CD4-positive, alpha-beta memory T cell (primary cell): ENCODE data around the gene PELO. TPM values are rescaled to one million over a fixed set of nuclear protein-coding genes. Genes with fewer than 3 reads are reported as not detected.

ENCODE experiments used
- CTCF ChIA-PET: fragments of 350-600 bp; sonication (Branson Sonifier 250); formaldehyde crosslinking; loops from one replicate; lab custom pipeline; 2021; ENCODE audit warnings: inconsistent platforms; ENCODE audit not compliant: partially characterized antibody; lab: Charles Lee
- POLR2A ChIA-PET: fragments of 350-600 bp; sonication (Branson Sonifier 250); formaldehyde crosslinking; loops from one replicate; lab custom pipeline; 2021; ENCODE audit not compliant: partially characterized antibody; lab: Charles Lee
- DNase-seq, 5 donors: peaks; one replicate each; pipeline versions ENCODE4 v3.0.0 to v3.0.0-alpha.2; 2020 to 2022; ENCODE audit warnings: mixed read lengths in 1 of 5
- H3K27ac ChIP-seq: one replicate; pipeline ENCODE4 v1.7.0; 2013; ENCODE audit warnings: low read depth, low read length
- H3K27me3 ChIP-seq: 2 replicates; pipeline ENCODE4 v1.7.0; 2013; ENCODE audit warnings: mild to moderate bottlenecking, low read length, moderate library complexity; ENCODE audit not compliant: insufficient read depth
- H3K36me3 ChIP-seq: 2 replicates; pipeline ENCODE4 v1.7.0; 2013; ENCODE audit warnings: mild to moderate bottlenecking, low read length, moderate library complexity; ENCODE audit not compliant: insufficient read depth
- H3K4me1 ChIP-seq: 2 replicates; pipeline ENCODE4 v1.7.0; 2013; ENCODE audit warnings: mild to moderate bottlenecking, low read length, moderate library complexity; ENCODE audit not compliant: insufficient read depth
- H3K4me3 ChIP-seq, 2 donors: one replicate each; pipeline ENCODE4 v1.7.0; 2013; ENCODE audit warnings: low read length in 2 of 2, mild to moderate bottlenecking in 1 of 2
- H3K9me3 ChIP-seq, 2 donors: one replicate each; pipeline ENCODE4 v1.7.0; 2013; ENCODE audit warnings: low read length in 2 of 2, control low read depth in 1 of 2; ENCODE audit not compliant: control insufficient read depth in 1 of 2
- H3K27ac Mint-ChIP-seq, 7 donors: one replicate each; pipeline ENCODE4 v1.8.0; 2020 to 2021; ENCODE audit warnings: mixed read lengths in 7 of 7, mild to moderate bottlenecking in 6 of 7, inconsistent platforms in 3 of 7, moderate library complexity in 3 of 7
- H3K27me3 Mint-ChIP-seq, 2 donors: one replicate each; pipeline ENCODE4 v1.8.0; 2020 to 2021; ENCODE audit warnings: mixed read lengths in 2 of 2
- H3K36me3 Mint-ChIP-seq, 2 donors: one replicate each; pipeline ENCODE4 v1.8.0; 2020 to 2021; ENCODE audit warnings: mixed read lengths in 2 of 2, inconsistent platforms in 1 of 2, mild to moderate bottlenecking in 1 of 2
- H3K4me1 Mint-ChIP-seq, 4 donors: one replicate each; pipeline ENCODE4 v1.8.0; 2020 to 2021; ENCODE audit warnings: mixed read lengths in 4 of 4, mild to moderate bottlenecking in 1 of 4
- H3K4me3 Mint-ChIP-seq, 8 donors: one replicate each; pipeline ENCODE4 v1.8.0; 2020 to 2021; ENCODE audit warnings: mixed read lengths in 8 of 8, mild to moderate bottlenecking in 7 of 8, moderate library complexity in 6 of 8, inconsistent platforms in 3 of 8
- H3K9me3 Mint-ChIP-seq, 8 donors: one replicate each; pipeline ENCODE4 v1.8.0; 2020 to 2021; ENCODE audit warnings: mixed read lengths in 8 of 8, mild to moderate bottlenecking in 5 of 8, inconsistent platforms in 3 of 8, moderate library complexity in 1 of 8
- intact Hi-C: fragments of 100-400 bp; cut with micrococcal nuclease; formaldehyde crosslinking; loops from one replicate; pipeline ENCODE4 v1.15.1; 2023
- polyA plus RNA-seq, 2 donors: library from polyadenylated mRNA; unstranded; fragments of 300-500 nt; fragmentation: Illumina TruSeq; gene quantifications; one replicate each; pipeline ENCODE4 v1.2.3, GENCODE V29; 2021
- total RNA-seq, 2 experiments: library from RNA; stranded (reverse); gene quantifications; one replicate each; pipeline ENCODE4 v1.2.3, GENCODE V29; 2021

PELO gene
- total and polyA plus RNA-seq, 4 experiments from 2014 or later = 5.7 to 12.4 (median 10.1) TPM

GRCh38 chr5:52827815-52828214 is 40.1 kb downstream of the PELO start:
- Histone ChIP-seq H3K4me3 (no peak overlapping the region), H3K27me3 (no peaks in the 10 kb centered on the region), H3K36me3 (no peaks in the 10 kb centered on the region), H3K27ac (no peak overlapping the region), H3K4me1 (no peaks in the 10 kb centered on the region), H3K9me3 (no peaks in the 10 kb centered on the region)
- no peaks in the 10 kb centered on the region for H3K36me3 Mint-ChIP-seq
- ChIA-PET CTCF (no interaction called here), POLR2A (no interaction called here)
- no peak overlapping the region for H3K4me3 Mint-ChIP-seq
- H3K27ac Mint-ChIP-seq = no peak overlapping the region
- intact Hi-C loops = no loop called here
- peaks cover 0 to 9% (median 1%) of the 10 kb centered on the region in 8 donors for H3K9me3 Mint-ChIP-seq
- peaks cover 0 to 9% (median 3%) of the 10 kb centered on the region in 4 donors for H3K4me1 Mint-ChIP-seq
- DNase-seq = no peak
- H3K27me3 Mint-ChIP-seq = no peaks in the 10 kb centered on the region

DNA sequence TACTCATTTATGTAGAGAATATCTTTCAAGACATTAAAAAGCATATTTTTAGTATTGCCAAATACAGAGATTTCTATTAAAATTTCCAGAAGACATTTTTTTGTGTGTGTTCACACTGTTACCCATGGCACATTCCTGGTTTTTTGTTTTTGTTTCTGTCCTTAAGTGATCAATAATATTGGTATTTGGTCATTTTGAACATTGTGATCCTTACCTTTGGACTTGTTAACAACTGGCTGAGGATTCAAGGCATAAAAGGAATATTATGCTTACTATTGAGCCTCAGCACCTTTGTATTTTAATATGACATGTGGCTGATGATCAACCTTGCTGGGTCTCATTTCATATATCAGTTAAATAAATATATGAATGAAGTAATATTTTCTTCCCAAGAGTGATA is 41.9 kb downstream of the PELO start:
- H3K27me3 Mint-ChIP-seq = no peaks in the 10 kb centered on the region
- peaks cover 0 to 9% (median 3%) of the 10 kb centered on the region in 4 donors for H3K4me1 Mint-ChIP-seq
- H3K4me3 Mint-ChIP-seq = no peak overlapping the region
- Histone ChIP-seq H3K4me3 (no peak overlapping the region), H3K4me1 (no peaks in the 10 kb centered on the region), H3K27ac (no peak overlapping the region), H3K36me3 (no peaks in the 10 kb centered on the region), H3K27me3 (no peaks in the 10 kb centered on the region), H3K9me3 (no peaks in the 10 kb centered on the region)
- no peak for DNase-seq
- intact Hi-C loops = no loop called here
- CTCF ChIA-PET = interaction anchor here (0.9 kb wide), 1 partner anchor 136 kb away, joined by 3 read pairs; no protein-coding TSS in a partner anchor
- H3K36me3 Mint-ChIP-seq = no peaks in the 10 kb centered on the region
- H3K27ac Mint-ChIP-seq = no peak overlapping the region
- H3K9me3 Mint-ChIP-seq = peaks cover 0 to 9% (median 1%) of the 10 kb centered on the region in 8 donors
- POLR2A ChIA-PET = no interaction called here

GRCh38 chr5:52830650-52831049 is 42.9 kb downstream of the PELO start:
- no peak for DNase-seq
- Mint-ChIP-seq H3K4me1 (peaks cover 0 to 6% (median 3%) of the 10 kb centered on the region in 4 donors), H3K27ac (no peak overlapping the region), H3K4me3 (no peak overlapping the region), H3K9me3 (peaks cover 0 to 9% (median 1%) of the 10 kb centered on the region in 8 donors), H3K27me3 (no peaks in the 10 kb centered on the region), H3K36me3 (no peaks in the 10 kb centered on the region)
- Histone ChIP-seq H3K27me3 (no peaks in the 10 kb centered on the region), H3K4me1 (no peaks in the 10 kb centered on the region), H3K36me3 (no peaks in the 10 kb centered on the region), H3K27ac (no peak overlapping the region), H3K4me3 (no peak overlapping the region), H3K9me3 (no peaks in the 10 kb centered on the region)
- ChIA-PET CTCF (interaction anchor here (0.9 kb wide), 1 partner anchor 137 kb away, joined by 3 read pairs; no protein-coding TSS in a partner anchor), POLR2A (no interaction called here)
- intact Hi-C loops = no loop called here

DNA sequence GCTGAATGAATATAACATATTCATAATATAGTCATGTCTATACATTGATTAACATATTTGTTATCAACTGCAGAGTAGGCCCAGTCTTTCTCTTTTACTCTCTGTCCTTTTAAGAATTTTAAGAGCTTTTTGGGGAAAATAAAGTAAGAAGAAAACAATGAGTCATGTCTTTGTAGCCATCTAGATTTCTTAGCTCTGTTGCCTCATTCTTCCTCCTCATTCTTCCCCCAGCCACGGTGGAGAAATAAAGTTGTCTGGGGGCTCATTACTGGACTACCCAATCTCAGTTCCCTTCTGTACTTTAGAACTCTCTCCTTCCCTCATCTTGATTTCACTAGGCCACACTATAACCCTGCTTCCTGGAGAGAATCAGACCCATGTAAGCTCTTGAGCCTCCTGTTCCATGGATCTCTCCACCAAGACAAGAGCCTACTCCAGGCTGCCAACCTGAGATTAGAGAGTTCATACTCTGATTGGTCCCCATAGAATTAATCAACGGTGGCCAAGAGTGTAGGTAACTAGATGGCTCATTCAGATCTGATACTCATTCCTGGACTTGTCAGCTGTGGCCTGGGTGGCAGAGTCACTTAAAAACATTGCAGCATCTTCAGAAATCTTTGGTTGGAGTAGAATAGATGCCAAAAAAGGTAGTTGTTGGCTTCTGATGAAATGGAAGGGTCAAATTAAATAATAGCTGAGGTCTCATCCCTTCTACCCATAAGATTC is 44.2 kb downstream of the PELO start:
- peaks cover 0 to 9% (median 1%) of the 10 kb centered on the region in 8 donors for H3K9me3 Mint-ChIP-seq
- CTCF ChIA-PET = no interaction called here

DNA sequence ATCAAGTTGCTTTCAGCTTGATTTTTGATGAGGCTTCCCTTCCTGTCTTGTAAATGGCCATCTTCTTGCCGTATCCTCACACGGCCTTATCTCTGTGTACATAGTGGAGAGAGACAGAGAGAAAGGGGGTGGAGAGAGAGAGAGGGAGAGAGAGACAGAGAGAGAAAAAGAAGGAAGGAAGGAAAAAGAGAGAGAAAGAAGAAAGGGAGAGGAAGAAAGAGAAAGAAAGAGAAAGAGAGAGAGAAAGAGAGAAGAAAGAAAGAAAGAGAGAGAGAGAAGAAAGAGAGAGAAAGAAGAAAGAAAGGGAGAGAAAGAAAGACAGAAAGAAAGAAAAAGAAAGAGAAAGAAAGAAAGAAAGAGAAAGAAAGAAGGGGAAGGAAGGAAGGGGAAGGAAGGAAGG is 46.6 kb downstream of the PELO start:
- no peaks in the 10 kb centered on the region for H3K27me3 Mint-ChIP-seq
- CTCF ChIA-PET = no interaction called here
- no peaks in the 10 kb centered on the region for H3K36me3 Mint-ChIP-seq

More for the DNA sequence above, 44.2 kb downstream of the PELO start:
- Mint-ChIP-seq H3K4me3 (no peak overlapping the region), H3K4me1 (peaks cover 0 to 3% (median 0%) of the 10 kb centered on the region in 4 donors), H3K36me3 (no peaks in the 10 kb centered on the region), H3K27ac (peak overlapping the region in 2 of 7 donors; percentile 4 to 10), H3K27me3 (no peaks in the 10 kb centered on the region)
- Histone ChIP-seq H3K27ac (no peak overlapping the region), H3K36me3 (no peaks in the 10 kb centered on the region), H3K4me1 (no peaks in the 10 kb centered on the region), H3K4me3 (no peak overlapping the region), H3K27me3 (no peaks in the 10 kb centered on the region), H3K9me3 (no peaks in the 10 kb centered on the region)
- intact Hi-C loops = no loop called here
- no peak for DNase-seq
- POLR2A ChIA-PET = no interaction called here

GRCh38 chr5:52837068-52837467 is 49.4 kb downstream of the PELO start:
- ChIA-PET POLR2A (no interaction called here), CTCF (no interaction called here)
- Histone ChIP-seq H3K4me1 (no peaks in the 10 kb centered on the region), H3K36me3 (no peaks in the 10 kb centered on the region), H3K4me3 (no peak overlapping the region), H3K27me3 (no peaks in the 10 kb centered on the region), H3K9me3 (no peaks in the 10 kb centered on the region), H3K27ac (no peak overlapping the region)
- intact Hi-C loops = no loop called here
- Mint-ChIP-seq H3K4me3 (no peak overlapping the region), H3K27ac (no peak overlapping the region), H3K4me1 (no peaks in the 10 kb centered on the region), H3K9me3 (no peaks in the 10 kb centered on the region), H3K36me3 (no peaks in the 10 kb centered on the region), H3K27me3 (no peaks in the 10 kb centered on the region)
- no peak for DNase-seq

More for the DNA sequence above, 46.6 kb downstream of the PELO start:
- Histone ChIP-seq H3K36me3 (no peaks in the 10 kb centered on the region), H3K4me1 (no peaks in the 10 kb centered on the region), H3K9me3 (no peaks in the 10 kb centered on the region), H3K27ac (no peak overlapping the region), H3K4me3 (no peak overlapping the region), H3K27me3 (no peaks in the 10 kb centered on the region)
- POLR2A ChIA-PET = no interaction called here
- intact Hi-C loops = no loop called here
- H3K9me3 Mint-ChIP-seq = no peaks in the 10 kb centered on the region
- peaks cover 0 to 3% (median 0%) of the 10 kb centered on the region in 4 donors for H3K4me1 Mint-ChIP-seq
- no peak for DNase-seq
- no peak overlapping the region for H3K4me3 Mint-ChIP-seq
- H3K27ac Mint-ChIP-seq = no peak overlapping the region
